Cerebellar nuclear complex (tissue), 1 donor: ENCODE measurements around the gene APOD.
"Not testable (repeated sequence)": the region's sequence is repeated elsewhere in the genome, so short reads cannot be mapped to it uniquely, and the experiment has no call there.

Source experiments
- DNase-seq, 2 experiments: peaks; one replicate each; lab custom pipeline; 2025; lab: John Stamatoyannopoulos, UW

Gene APOD

DNA sequence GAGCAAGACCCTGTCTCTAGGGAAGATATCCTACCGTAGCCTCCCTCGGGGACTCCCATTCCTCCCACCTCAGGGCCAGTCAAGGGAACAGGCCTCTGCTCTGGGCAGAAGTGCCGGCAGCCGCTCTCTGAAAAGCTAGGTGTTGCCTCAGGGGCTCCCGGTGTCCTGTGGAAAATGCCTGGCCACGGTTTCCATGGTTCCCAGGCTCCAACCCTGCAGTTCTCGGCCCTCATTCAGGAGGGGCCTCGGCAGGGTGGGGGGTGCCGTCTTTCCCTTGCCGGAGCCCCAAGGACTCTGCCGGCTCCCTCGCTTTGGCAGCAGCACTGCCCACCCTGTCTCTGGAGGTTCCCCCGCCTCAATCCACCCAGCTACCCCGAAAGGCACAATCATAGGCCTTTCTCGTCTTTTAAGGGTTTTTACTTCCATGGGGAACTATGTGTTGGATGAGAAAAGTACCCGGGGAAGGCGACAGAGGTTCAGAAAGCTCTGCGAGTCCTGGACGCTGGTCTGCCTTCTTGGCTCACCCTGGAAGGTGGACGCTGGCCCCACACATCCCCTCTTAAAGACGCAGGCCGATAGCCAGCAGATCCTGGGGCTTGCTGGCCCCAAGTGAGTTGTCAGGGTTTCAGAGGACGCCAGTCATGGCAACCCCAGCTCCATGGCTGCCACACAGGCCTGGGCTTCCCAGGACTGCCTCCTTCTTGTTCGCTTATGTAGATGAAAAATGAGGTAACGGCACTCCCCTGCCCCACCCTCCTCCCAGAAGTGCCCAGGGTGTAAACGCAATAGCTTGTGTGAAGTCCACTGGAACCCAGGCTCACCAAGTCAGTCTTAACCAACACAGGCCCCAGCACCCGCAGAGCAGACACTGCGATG lies 34.3 kb upstream of the APOD start:
- DNase-seq = not testable (repeated sequence)

DNA sequence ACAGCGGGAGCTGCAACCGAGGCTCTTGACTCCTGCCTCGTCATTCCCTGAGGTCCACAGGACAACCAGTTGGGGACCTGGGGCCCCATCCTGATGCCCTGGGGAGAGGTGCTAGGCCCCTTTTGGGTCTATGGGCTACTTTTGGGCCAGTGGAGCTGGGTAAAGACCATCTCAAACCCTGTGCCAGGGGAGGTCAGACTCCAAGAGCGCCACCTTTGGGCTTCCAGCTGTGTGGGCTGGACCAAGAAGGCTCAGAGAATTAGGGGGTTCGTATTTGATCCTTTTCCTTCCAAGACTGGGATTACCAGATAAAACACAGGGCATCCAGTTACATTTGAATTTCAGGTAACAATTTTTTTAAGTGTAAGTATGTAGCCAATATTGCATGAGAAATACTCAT lies 33.4 kb upstream of the APOD start:
- not testable (repeated sequence) for DNase-seq

DNA sequence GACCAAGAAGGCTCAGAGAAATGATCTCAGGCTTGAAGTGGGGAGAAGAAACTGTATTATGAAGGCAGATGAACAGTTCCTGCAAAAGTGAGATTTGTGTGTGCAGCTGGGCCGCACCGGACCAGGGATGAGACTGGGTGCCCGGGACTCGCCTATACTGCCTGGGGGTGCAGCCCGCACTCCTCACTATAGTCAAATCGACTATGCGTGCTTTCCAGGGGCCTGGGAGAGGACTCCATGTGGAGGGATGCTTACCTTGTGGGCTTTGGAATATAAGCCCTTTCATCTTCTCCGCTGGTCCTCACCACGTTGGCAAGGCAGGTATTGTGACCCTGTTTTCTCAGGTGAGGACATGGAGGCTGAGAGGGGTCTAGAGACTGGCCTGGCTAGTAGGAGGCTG lies 32.9 kb upstream of the APOD start:
- no peak for DNase-seq

DNA sequence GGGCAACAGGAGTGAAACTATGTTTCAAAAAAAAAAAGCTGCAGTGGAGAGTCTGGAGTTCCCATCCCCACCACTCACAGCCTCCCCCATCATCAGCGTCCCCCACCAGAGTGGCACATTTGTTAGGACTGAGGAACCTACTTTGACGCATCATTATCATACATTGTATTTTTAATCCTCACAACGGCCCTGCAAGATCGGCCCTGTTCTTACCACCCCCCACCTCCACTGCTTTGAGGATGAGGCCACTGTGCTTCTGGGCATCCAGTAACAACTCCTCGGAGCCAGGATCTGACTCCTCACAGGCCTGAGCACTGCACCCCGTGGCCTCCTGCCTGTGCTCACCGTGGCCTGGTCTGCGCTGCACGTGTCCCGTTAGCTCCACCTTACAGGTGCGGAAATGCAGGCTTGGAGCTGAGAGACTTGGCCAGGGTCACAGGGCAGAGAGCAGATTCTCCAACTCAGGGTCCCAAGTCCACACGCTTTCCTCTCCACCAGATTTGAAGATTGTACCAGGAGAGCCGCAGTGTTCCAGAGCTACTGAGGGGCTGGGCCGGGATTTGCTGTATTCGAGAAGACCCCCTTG lies 32.3 kb upstream of the APOD start:
- DNase-seq = not testable (repeated sequence)

DNA sequence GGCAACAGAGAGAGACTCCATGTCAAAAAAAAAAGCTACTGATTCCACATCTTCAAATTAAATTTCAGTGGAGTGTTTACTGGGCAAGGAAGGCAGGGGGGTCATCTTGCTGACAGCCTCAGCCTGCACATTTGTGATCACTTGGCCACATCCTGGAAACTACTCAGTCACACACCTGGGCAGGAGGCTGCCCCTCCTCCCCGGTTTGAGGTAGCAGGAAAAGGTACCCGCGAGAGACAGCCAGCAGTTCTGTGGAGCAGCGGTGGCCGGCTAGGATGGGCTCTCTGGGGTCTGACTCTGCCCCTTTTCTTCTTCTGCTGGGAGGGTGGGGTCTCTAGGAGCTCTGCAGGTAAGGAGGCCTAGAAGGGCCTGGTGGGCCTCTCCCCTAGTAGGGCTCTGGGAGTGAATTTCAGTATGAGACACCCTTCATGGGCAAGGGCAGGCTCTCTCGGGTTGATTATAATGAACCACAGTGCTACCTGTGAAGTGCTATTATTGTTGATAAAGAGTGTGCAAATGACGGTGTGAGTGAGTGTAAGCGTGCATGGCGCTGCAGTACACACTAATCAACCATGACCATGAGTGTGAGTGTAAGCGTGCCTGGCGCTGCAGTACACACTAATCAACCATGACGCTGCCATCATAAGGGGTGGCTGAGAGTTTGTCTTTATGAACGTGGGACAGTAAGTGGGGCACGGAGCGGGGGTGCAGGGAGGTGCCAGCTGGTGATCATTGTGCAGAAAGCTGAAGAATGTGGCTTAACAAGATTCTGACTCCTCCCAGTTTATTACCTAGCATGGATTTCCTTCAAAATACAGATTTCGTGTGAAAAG lies 31.1 kb upstream of the APOD start:
- not testable (repeated sequence) for DNase-seq

DNA sequence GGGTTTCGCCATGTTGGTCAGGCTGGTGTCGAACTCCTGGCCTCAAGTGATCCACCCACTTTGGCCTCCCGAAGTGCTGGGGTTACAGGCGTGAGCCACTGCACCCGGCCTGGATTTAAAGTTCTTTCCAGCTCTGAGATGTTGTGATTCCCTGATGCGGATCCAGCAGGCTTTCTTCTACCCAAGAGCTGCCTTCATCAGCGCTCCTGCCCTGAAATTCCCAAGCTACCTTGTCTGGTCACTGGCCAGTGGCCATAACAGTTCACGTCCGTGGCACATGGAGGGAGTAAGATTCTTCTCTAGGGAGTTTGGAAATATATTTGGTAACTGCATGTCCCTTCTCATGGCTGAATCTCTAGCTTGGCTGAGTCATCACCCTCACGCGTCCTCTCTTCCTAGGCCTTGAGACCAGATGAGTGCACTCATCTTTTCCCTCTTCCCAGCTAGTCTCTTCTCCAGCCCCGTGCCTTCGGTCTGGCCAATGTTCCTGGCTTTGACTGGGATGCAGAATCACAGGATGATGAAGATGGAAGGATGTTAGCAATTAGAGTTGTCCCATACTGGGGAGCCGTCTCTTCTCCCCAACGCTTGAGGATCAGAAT lies 29.8 kb upstream of the APOD start:
- no peak for DNase-seq

DNA sequence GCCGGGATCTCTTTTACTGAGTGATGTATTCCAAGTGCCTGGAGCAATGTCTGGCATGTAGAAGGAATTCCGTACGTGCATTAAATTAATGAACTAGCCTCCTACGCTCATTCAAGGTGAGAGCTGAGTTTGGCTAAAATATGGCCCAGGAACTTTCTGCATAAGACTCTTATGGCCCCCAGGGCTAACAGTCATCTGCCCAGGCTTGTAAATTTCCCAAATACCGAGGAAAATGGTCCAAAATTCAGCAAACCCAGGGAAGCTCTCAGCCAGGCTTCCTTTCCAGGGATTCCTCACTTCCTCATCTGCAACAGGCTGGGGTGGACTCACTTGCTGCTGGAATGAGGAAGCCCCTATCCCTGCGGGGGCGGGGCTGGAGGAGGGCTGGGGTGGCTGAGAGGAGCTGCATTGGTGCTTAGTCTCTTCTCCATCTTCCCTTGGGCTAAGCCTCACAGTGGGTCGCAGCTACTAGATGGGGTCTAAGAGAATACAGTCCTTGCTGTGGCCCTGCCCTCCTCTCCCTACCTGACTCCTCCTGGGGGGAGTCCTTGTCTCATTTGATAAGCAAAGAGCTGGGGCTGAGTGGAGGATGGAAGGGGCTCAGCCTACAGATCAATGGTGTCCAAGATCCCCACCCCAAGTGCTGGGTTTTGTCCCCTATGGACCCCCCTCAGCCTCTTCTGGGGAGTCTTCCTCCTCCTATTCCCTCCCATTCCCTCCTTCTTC lies 28.5 kb upstream of the APOD start:
- no peak for DNase-seq

DNA sequence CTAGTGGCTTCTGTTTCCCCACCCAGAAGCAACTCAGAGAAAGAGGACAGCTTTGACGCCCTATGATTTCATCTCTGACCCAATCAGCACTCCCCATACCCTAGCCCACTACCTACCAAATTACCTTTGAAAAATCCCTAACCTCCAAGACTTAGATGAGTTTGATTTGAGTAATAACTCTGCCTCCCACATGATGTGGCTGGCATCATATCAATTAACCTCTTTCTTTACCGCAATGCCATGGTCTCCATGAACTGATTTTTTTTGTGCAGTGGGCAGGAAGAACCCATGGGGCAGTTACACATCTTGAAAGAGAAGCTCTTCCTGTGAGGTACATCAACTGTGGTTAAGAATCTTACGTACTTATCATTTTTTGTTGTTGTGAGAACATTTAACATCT lies 25.5 kb upstream of the APOD start:
- DNase-seq = no peak

DNA sequence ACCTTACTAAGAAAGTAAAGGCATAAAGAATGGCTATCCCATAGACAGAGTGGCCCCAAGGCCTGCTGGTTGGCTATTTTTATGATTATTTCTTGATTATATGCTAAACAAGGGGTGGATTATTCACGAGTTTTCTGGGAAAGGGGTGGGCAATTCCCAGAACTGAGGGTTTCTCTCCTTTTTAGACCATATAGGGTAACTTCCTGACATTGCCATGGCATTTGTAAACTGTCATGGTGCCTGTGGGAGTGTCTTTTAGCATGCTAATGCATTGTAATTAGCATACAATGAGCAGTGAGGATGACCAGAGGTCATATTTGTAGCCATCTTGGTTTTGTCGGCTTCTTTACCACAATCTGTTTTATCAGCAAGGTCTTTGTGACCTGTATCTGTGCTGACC lies 18.0 kb upstream of the APOD start:
- not testable (repeated sequence) for DNase-seq

DNA sequence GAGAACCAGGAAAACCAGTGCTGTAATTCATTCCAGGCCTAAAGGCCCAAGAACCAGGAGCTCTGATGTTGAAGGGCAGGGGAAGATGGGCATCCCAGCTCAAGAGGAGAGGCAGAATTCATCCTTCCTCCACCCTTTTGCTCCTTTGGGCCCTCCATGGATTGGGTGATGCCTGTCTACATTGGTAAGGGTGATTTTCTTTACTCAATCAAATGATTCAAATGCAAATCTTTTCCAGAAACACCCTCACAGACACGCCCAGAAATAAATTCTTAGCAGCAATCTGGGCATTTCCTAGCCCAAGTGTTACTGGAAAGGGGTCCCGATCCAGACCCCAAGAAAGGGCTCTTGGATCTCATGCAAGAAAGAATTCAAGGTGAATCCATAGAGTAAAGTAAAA lies 17.6 kb upstream of the APOD start:
- no peak for DNase-seq

DNA sequence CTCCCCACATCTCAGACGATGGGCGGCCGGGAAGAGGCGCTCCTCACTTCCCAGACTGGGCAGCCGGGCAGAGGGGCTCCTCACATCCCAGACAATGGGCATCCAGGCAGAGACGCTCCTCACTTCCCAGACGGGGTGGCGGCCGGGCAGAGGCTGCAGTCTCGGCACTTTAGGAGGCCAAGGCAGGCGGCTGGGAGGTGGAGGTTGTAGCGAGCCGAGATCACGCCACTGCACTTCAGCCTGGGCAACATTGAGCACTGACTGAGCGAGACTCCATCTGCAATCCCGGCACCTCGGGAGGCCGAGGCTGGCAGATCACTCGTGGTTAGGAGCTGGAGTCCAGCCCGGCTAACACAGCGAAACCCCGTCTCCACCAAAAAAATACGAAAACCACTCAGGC lies 16.2 kb upstream of the APOD start:
- DNase-seq = not testable (repeated sequence)

DNA sequence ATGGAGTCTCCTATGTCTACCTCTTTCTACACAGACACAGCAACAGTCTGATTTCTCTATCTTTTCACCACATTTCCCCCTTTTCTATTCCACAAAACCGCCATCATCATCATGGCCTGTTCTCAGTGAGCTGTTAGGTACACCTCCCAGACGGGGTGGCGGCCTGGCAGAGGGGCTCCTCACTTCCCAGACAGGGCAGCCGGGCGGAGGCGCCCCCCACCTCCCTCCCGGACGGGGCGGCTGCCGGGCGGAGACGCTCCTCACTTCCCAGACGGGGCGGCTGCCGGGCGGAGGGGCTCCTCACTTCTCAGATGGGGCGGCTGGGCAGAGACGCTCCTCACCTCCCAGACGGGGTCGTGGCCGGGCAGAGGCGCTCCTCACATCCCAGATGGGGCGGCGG lies 15.8 kb upstream of the APOD start:
- DNase-seq = not testable (repeated sequence)

DNA sequence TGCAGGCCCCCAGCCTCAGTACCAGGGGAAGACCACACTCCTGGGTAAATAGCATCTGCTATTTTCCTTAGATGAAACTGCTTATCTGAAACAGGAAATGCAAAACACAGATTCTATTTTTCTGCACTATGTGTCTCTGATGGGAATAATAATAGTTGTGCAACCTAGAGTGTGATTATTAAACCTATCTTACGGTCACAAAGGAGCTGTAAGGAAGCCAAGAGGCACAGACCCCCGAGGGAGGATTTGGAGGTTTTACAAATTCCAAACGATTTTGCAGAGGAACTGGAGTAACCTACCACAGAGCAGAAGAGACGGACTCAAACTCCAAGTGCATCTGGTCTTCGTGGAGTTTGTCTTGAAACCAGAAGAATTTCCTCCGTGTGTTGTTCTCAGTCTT lies 14.1 kb upstream of the APOD start:
- no peak for DNase-seq

DNA sequence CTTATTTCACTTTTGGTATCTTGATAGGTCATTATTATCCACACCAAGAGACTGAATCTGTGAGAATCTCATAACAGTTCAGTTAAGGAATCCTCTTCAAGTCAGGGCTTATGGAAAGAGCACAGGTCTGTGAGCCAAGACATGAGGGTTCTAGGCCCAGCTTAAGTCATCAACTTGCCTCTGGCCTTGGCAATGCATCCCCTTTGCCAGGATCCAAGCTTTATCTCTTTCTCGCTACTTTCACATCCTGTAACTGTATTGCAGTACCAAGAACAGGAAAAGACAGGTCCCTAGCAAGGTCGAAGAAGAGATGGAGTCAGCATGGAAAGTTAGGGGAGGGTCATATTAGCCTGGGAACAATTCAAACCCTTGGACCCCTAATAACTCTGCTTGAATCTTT lies 13.5 kb upstream of the APOD start:
- DNase-seq = no peak

DNA sequence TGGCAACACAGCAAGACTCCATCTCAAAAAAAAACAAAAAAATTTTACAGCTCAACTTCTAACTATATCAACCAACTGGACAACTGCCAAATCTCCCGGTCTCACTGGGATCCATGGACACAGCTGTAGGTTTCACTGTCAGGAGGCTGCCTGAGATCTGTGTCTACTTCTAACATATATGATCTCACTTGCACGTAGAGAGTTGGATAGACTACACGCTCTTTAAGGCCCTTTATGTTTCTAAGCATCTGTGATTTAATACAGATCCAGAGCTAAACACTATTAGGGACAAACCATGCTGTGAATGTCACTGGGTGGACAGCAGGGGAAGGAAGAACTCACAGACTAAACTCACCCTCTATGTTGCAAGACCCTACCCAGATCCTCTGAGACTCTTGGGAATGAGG lies 13.0 kb upstream of the APOD start:
- no peak for DNase-seq

DNA sequence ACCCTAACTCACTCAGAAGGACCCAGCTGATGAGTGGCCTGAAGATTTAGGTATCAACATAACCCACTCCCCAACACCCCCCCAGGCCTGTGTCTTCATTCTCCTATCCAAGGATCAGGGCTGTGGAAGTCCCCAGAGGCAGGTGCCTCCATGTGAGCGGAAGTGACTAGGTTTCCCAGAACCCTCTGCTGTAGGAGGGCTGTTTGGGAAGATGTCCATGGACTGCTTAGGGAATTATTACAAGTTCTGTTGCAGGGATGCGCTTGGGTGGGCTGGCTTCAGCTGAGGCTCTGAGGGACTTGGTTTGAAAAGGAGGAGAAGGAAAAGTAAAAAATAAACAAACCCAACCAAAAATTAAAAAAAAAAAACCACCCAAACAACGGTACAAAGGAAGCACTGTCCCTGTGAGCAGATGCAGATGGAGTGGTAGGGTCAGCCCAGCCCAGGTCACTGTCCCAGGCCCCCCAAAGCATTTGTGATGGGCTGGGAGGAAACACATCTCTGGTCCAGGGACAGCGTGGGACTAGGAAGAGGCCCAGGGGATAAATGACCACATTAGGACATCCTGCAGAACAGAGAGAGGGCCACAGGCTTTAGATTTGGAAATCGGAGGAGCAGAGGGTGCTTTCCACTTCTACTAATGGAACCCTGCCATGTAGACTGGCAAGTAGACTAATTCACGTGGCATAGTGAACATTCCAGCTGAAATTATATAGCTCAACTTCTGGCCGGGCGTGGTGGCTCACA lies 12.2 kb upstream of the APOD start:
- DNase-seq = no peak

DNA sequence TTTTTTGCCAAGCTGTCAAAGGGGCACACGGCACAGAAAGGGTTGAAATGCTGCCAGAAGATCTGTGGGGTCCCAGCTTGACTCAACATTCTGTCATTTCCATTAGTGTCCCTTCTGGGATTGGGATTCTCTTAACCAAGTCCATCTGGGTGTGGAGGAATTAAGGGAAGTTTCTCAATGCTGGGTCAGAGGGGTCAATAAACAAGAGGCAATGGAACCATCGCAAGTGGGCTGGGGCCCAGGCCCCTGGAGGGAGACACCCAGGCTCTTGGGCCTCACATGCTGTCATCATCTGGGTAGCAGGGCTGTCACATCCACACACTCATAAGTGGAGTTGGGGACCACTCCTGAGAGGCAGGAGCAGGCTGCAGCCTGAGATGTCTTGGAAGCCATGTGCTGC lies 8.1 kb upstream of the APOD start:
- no peak for DNase-seq

DNA sequence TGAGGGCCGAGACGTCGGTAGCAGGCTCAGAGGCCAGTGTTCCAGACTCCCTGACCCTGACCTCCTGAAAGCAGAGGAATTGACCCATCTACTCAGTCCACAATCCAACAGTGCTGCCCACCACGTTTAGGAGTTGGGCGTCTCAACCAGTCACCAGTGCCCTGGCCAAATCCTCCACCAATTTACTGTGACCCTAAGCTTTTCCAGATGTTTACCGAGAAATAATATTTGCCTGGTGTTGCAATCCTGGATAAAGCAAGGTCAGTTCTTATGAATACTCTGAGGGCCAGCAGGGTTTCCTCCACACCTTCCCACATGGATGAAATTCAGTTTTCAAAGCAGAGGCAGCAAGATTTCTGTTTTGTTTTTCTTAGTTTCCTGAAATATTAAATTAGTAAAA lies 7.5 kb upstream of the APOD start:
- DNase-seq = no peak

DNA sequence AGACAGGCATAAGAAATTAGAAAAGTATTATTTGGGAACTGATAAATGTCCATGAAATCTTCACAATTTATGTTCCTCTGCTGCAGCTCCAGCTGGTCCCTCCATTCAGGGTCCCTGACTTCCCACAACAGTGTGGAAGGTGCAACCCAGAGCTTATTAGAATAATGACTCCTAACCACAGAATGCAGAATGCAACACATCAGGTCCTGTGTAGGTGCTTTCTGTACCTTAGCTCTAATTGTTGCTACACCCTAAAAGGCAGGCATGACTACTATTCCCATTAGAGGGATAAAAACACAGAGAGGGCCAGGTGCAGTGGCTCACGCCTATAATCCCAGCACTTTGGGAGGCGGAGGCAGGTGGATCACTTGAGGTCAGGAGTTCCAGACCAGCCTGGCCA lies 6.6 kb upstream of the APOD start:
- not testable (repeated sequence) for DNase-seq

DNA sequence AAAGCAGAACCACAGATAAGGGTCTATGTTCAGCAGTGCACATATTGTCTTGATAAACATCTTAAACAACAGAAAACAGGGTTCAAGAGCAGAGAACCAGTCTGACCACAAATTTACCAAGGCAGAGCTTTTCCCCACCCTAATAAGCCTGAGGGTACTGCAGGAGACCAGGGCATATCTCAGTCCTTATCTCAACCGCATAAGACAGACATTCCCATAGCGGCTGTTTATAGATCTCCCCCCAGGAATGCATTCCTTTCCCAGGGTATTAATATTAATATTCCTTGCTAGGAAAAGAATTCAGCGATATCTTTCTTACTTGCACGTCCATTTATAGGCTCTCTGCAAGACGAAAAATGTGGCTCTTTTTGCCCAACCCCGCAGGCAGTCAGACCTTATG lies 6.1 kb upstream of the APOD start:
- DNase-seq = not testable (repeated sequence)

DNA sequence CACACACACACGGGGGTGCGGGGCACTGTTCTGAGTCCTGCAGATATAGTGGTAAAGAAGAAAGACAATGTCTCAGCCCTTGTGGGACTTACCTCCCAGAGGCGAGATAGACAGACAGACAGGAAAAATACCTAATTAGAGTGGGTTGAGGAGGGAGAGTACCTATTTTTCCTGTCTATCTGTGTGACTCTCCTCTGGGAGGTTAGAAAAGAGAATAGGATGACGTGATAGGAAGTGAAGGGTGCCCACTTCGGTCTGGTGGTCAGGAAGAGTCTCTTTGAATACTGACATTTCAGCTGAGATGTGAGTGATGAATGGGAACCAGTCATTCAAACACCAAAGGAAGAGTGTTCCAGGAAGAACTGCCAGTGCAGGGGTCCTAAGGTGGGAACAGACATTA lies 4.1 kb upstream of the APOD start:
- no peak for DNase-seq
